Activated CD8-positive, alpha-beta T cell treated with anti-CD3 and anti-CD28 coated beads for 36 hours (primary cell): Measurements from ENCODE around the gene SPPL2B. TPM values are rescaled to one million over a fixed set of nuclear protein-coding genes. Genes with fewer than 3 reads are reported as not detected.

Experiments used
- ATAC-seq: fragments of 200-7000 bp; cut with Tn5 transposase; one replicate; pipeline ENCODE4 v1.10.0; 2021; ENCODE audit warnings: mild to moderate bottlenecking, moderate library complexity
- CTCF ChIA-PET: fragments of 350-600 bp; sonication (Branson Sonifier 250); formaldehyde crosslinking; loops from one replicate; lab custom pipeline; 2021; ENCODE audit warnings: antibody characterized with exemption; lab: Charles Lee
- POLR2A ChIA-PET: fragments of 350-600 bp; sonication (Branson Sonifier 250); formaldehyde crosslinking; loops from one replicate; lab custom pipeline; 2021; ENCODE audit warnings: antibody characterized with exemption; lab: Charles Lee
- DNase-seq: peaks from one replicate; pipeline ENCODE4 v3.0.0-alpha.2; 2020
- H3K27ac Mint-ChIP-seq: one replicate; pipeline ENCODE4 v1.8.0; 2021; ENCODE audit warnings: mild to moderate bottlenecking, mixed read lengths
- H3K27me3 Mint-ChIP-seq: one replicate; pipeline ENCODE4 v1.8.0; 2021; ENCODE audit warnings: mixed read lengths
- H3K36me3 Mint-ChIP-seq: one replicate; pipeline ENCODE4 v1.8.0; 2021; ENCODE audit warnings: low read depth, mixed read lengths
- H3K4me1 Mint-ChIP-seq: one replicate; pipeline ENCODE4 v1.8.0; 2021; ENCODE audit warnings: low read depth, mixed read lengths
- H3K4me3 Mint-ChIP-seq: one replicate; pipeline ENCODE4 v1.8.0; 2021; ENCODE audit warnings: mild to moderate bottlenecking, moderate library complexity, mixed read lengths
- H3K9me3 Mint-ChIP-seq: one replicate; pipeline ENCODE4 v1.8.0; 2021; ENCODE audit warnings: mixed read lengths
- CTCF ChIP-seq: fragments of 200-600 bp; IDR thresholded peaks from one replicate; pipeline ENCODE4 v1.8.0; 2022; ENCODE audit warnings: antibody characterized with exemption, mild to moderate bottlenecking
- intact Hi-C: fragments of 100-400 bp; cut with micrococcal nuclease; formaldehyde crosslinking; loops from one replicate; pipeline ENCODE4 v1.10.0; 2022
- total RNA-seq, 2 experiments: library from RNA; stranded (reverse); gene quantifications; one replicate each; pipeline ENCODE4 v1.2.3, GENCODE V29; 2021

The SPPL2B gene
- total RNA-seq, 2 experiments from 2014 or later, result 52.8 to 54.3 TPM

DNA sequence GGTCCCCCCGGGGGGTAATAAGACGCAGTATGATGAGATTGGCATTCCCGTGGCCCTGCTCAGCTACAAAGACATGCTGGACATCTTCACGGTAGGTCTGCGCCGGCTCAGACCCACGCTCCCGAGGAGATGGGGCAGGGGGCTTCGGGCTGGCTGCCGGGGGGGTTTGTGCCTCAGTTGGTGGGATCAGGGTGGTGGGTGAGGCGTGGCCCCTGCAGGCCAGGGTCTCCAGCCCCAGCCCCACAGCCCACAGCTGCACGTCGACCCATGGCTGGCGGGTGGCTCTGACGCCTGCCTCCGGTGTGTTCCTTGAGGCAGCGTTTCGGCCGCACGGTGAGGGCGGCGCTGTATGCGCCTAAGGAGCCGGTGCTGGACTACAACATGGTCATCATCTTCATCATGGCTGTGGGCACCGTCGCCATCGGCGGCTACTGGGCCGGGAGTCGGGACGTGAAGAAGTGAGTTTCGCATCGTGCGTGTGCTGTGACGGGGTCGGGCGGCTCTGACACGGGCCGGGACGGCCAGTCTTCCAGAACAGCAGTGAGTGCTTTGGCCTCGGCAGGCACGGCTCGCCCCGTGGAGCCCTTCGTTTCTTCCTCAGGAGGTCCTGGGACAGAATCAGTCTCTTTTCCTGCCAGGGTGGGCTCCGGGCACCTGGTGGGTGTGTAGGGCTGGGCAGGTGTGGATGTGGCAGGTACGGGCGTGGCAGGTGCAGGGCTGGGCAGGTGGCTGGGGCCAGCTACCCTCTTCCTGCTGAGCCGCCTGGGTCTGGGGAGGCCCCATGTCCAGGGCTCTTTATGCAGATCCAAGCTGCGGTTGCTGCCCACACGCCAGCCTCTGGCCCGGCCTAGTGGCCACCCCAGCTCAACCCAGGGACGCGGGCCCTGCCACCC, 10.5 kb downstream of the SPPL2B start:
- Mint-ChIP-seq H3K36me3 (peaks cover 10% of the 10 kb centered on the region), H3K4me3 (no peak overlapping the region), H3K27me3 (no peaks in the 10 kb centered on the region), H3K27ac (no peak overlapping the region), H3K4me1 (peaks cover 10% of the 10 kb centered on the region), H3K9me3 (peaks cover 9% of the 10 kb centered on the region)
- intact Hi-C loops, result no loop called here
- ATAC-seq (no peak), DNase-seq (no peak)
- ChIA-PET POLR2A (no interaction called here), CTCF (no interaction called here)
- no peak for TF ChIP-seq CTCF

- no peak overlapping the region for H3K27ac Mint-ChIP-seq
- no peak for TF ChIP-seq CTCF
- no peak for DNase-seq
- peaks cover 10% of the 10 kb centered on the region for H3K4me1 Mint-ChIP-seq
- CTCF ChIA-PET, result no interaction called here
- intact Hi-C loops, result no loop called here
- H3K27me3 Mint-ChIP-seq, result no peaks in the 10 kb centered on the region
- peaks cover 9% of the 10 kb centered on the region for H3K9me3 Mint-ChIP-seq
- no peak overlapping the region for H3K4me3 Mint-ChIP-seq
- POLR2A ChIA-PET, result no interaction called here
- H3K36me3 Mint-ChIP-seq, result peaks cover 10% of the 10 kb centered on the region
- no peak for ATAC-seq
Observed at GRCh38 chr19:2339644-2340310, 11.3 kb downstream of the SPPL2B start.

DNA sequence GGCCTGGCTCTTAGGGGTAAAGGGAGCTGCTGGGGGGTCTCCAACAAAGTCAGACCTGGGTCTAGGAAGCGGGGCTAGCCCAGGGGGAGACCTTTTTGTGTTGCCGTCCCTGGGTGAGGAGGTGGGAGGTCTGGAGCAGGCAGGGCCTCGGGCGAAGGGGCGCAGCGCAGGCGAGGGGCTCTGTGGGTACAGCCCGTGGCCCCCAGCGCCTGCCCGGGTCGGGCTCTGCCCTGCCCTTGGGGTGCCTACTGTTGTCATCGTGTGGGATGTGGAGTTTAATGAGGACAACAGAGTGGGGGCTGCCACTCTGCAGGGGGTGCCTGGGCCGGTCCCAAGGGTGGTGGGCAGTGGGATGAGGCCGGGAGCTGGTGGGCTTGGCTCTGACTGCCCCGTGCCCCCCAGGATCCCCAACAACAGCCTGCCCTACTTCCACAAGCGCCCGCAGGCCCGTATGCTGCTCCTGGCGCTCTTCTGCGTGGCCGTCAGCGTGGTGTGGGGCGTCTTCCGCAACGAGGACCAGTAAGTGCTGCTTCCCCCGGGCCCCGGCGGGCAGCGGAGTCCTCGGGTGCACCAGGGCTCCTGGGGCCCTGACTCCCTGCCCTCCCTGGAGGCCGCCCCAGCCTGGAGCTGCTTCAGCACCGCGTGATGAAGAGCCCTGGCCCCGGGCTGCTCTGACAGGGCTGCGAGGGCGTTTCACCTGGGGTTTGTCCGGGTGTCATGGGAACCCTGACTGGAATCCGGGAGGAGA, 12.2 kb downstream of the SPPL2B start:
- no peak for TF ChIP-seq CTCF
- DNase-seq, result no peak
- POLR2A ChIA-PET, result no interaction called here
- H3K36me3 Mint-ChIP-seq, result peaks cover 7% of the 10 kb centered on the region
- CTCF ChIA-PET, result no interaction called here
- no peaks in the 10 kb centered on the region for H3K27me3 Mint-ChIP-seq
- peaks cover 9% of the 10 kb centered on the region for H3K4me1 Mint-ChIP-seq
- intact Hi-C loops, result no loop called here
- H3K4me3 Mint-ChIP-seq, result no peak overlapping the region
- H3K9me3 Mint-ChIP-seq, result peaks cover 6% of the 10 kb centered on the region
- no peak for ATAC-seq
- H3K27ac Mint-ChIP-seq, result no peak overlapping the region

DNA sequence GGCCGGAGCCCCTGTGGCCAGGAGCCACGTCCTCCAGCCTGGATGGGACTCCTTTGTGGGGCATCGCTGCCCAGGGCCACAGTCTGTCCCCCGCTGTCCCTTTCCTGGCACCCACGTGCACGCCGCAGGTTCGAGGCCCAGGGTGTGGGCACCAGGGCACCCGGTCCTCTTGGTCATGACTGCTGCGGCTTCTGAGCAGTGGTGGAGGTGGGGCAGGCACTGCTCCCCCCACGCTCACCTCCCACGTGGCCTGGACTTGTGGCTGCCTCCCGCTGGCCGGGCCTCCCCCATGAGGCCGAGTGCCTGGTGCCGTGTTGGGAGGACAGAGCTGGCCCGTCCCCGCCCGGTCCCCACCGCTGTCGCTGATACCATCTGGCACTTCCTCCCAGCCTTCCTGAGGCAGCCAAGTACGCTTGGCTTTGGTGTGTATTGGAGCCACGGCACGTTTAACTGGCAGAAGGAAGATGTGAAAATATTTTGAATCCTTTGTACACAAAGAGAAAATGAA, 12.8 kb downstream of the SPPL2B start:
- Mint-ChIP-seq H3K27ac (no peak overlapping the region), H3K36me3 (peaks cover under 1% of the 10 kb centered on the region), H3K4me3 (no peak overlapping the region), H3K4me1 (peaks cover 3% of the 10 kb centered on the region), H3K9me3 (peaks cover under 1% of the 10 kb centered on the region), H3K27me3 (no peaks in the 10 kb centered on the region)
- no peak for DNase-seq
- ATAC-seq, result no peak
- intact Hi-C loops, result no loop called here
- POLR2A ChIA-PET, result no interaction called here
- TF ChIP-seq CTCF, result no peak
- CTCF ChIA-PET, result no interaction called here
